Right lobe of liver (tissue), 6 donors: ENCODE results near the gene FMNL1. TPM values are rescaled to one million over a fixed set of nuclear protein-coding genes. Genes with fewer than 3 reads are reported as not detected.

Experiments used
- ATAC-seq, 4 donors: fragments of 200-7000 bp; cut with Tn5 transposase; one replicate each; pipeline ENCODE4 v1.9.1; 2020; ENCODE audit warnings: mild to moderate bottlenecking in 4 of 4, moderate library complexity in 4 of 4
- DNase-seq, 3 donors: peaks; one replicate each; pipeline ENCODE4 v3.0.0-alpha.2; 2020
- H3K27ac ChIP-seq, 3 donors: fragments of 200-600 bp; one replicate each; pipeline ENCODE4 v1.8.0; 2022
- H3K27me3 ChIP-seq, 2 donors: fragments of 200-600 bp; one replicate each; pipeline ENCODE4 v1.8.0; 2022
- H3K36me3 ChIP-seq, 4 donors: fragments of 200-600 bp; sonication (generic) in 1 of 4; one replicate each; pipeline versions ENCODE4 v1.5.1 to v1.8.0; 2017 to 2022; ENCODE audit warnings: control low read depth in 1 of 4
- H3K4me1 ChIP-seq, 4 donors: fragments of 200-600 bp; sonication (generic) in 1 of 4; one replicate each; pipeline versions ENCODE4 v1.5.1 to v1.8.0; 2017 to 2022; ENCODE audit warnings: control low read depth in 1 of 4
- H3K4me3 ChIP-seq, 3 donors: fragments of 200-600 bp; one replicate each; pipeline ENCODE4 v1.8.0; 2022
- H3K9me3 ChIP-seq, 4 donors: fragments of 200-600 bp; sonication (generic) in 1 of 4; one replicate each; pipeline versions ENCODE4 v1.5.1 to v1.8.0; 2017 to 2022; ENCODE audit warnings: control low read depth in 1 of 4
- CTCF ChIP-seq, 4 donors: fragments of 200-600 bp in 3 of 4; fragments of 450-650 bp in 1 of 4; IDR thresholded peaks; one replicate each; pipeline versions ENCODE4 v1.5.1 to v1.8.0; 2016 to 2022; ENCODE audit warnings: antibody characterized with exemption in 4 of 4, mild to moderate bottlenecking in 2 of 4
- POLR2A ChIP-seq: fragments of 450-650 bp; IDR thresholded peaks from one replicate; pipeline ENCODE4 v1.6.1; 2017; ENCODE audit warnings: antibody characterized with exemption, mild to moderate bottlenecking
- WGBS: methylation state at CpG from one replicate; pipeline ENCODE4 v1.1.6; 2018; ENCODE audit warnings: low coverage, low lambda C conversion rate; ENCODE audit not compliant: insufficient coverage; ENCODE audit errors: missing lambda C conversion rate; 5-methylcytosine and 5-hydroxymethylcytosine counted together
- intact Hi-C, 2 donors: fragments of 100-400 bp; cut with DNase I; formaldehyde crosslinking; loops; one replicate each; pipeline versions ENCODE4 v1.11.2 to v1.14.1; 2022
- total RNA-seq, 6 experiments: library from RNA; depleted of rRNA in 2 of 6; stranded (reverse); fragments of >200 nt in 2 of 6; fragmentation: NEBNext Ultra II Directional in 3 of 6; extraction: Animal tissue kit (Norgen Biotek cat#: 25700) in 3 of 6; gene quantifications; one replicate each; pipeline versions ENCODE4 v1.1.0 to v1.2.4, GENCODE V29; 2016 to 2023
- donor health status: DM: no; HTN: yes; CAD: no.
- donor health status: DM: no; HTN: no; CAD: no.
- donor health status: DM: no; HTN: no; CAD: no.
- donor health status: DM: no; HTN: yes; CAD: no.
- donor health status: DM: no; HTN: yes; CAD: no.

FMNL1 gene
- total RNA-seq, 6 experiments from 2014 or later: 3.7 to 10.0 (median 5.1) TPM

- H3K4me3 ChIP-seq: no peak overlapping the region
- H3K9me3 ChIP-seq: no peaks in the 10 kb centered on the region
- TF ChIP-seq POLR2A (no peak), CTCF (IDR thresholded peaks at IDR 0.05) (no peak)
- H3K27ac ChIP-seq: peak overlapping the region in 2 of 3 donors; percentile 36 to 44
- 21% methylated on average over 3 of the region's 16 CpGs for WGBS
- ATAC-seq: peak; percentile 75 to 84 (median 78)
- no peaks in the 10 kb centered on the region for H3K27me3 ChIP-seq
- H3K36me3 ChIP-seq: peaks cover 4 to 45% (median 14%) of the 10 kb centered on the region in 4 donors
- intact Hi-C loops: no loop called here
- peaks cover 0 to 45% (median 24%) of the 10 kb centered on the region in 4 donors for H3K4me1 ChIP-seq
- peak; percentile 81 for DNase-seq
Observed at GRCh38 chr17:45273551-45273957, 51.9 kb downstream of the FMNL1 start.

GRCh38 chr17:45274033-45274432 is 52.3 kb downstream of the FMNL1 start:
- peaks cover 0 to 45% (median 25%) of the 10 kb centered on the region in 4 donors for H3K4me1 ChIP-seq
- ATAC-seq (peak; percentile 29 to 58 (median 46)), DNase-seq (peak in 2 of 3 donors; percentile 61 to 73)
- intact Hi-C loops: no loop called here
- TF ChIP-seq CTCF (IDR thresholded peaks at IDR 0.05): no peak
- no peak for TF ChIP-seq POLR2A
- H3K4me3 ChIP-seq: no peak overlapping the region
- H3K27ac ChIP-seq: peak overlapping the region in 2 of 3 donors; percentile 36 to 44
- WGBS: no CpG with 5 or more reads among the region's 5 CpGs
- no peaks in the 10 kb centered on the region for H3K27me3 ChIP-seq
- H3K36me3 ChIP-seq: peaks cover 4 to 40% (median 13%) of the 10 kb centered on the region in 4 donors
- no peaks in the 10 kb centered on the region for H3K9me3 ChIP-seq

- Histone ChIP-seq H3K27ac (no peak overlapping the region), H3K36me3 (peaks cover 0 to 21% (median under 1%) of the 10 kb centered on the region in 4 donors), H3K4me3 (no peak overlapping the region), H3K9me3 (no peaks in the 10 kb centered on the region), H3K27me3 (no peaks in the 10 kb centered on the region), H3K4me1 (peaks cover 0 to 45% (median 25%) of the 10 kb centered on the region in 4 donors)
- intact Hi-C loops: no loop called here
- 100% methylated on average over 3 of the region's 6 CpGs for WGBS
- no peak for ATAC-seq
- no peak for DNase-seq
- TF ChIP-seq POLR2A (no peak), CTCF (IDR thresholded peaks at IDR 0.05) (no peak)
Observed at GRCh38 chr17:45276031-45276430, 54.3 kb downstream of the FMNL1 start.

GRCh38 chr17:45277216-45277849 is 55.6 kb downstream of the FMNL1 start:
- Histone ChIP-seq H3K4me1 (peaks cover 0 to 45% (median 20%) of the 10 kb centered on the region in 4 donors), H3K36me3 (peaks cover 0 to 12% (median under 1%) of the 10 kb centered on the region in 4 donors), H3K27ac (peak overlapping the region; percentile 36 to 56 (median 48)), H3K27me3 (no peaks in the 10 kb centered on the region), H3K9me3 (no peaks in the 10 kb centered on the region), H3K4me3 (no peak overlapping the region)
- DNase-seq (peak; percentile 90 to 95 (median 93)), ATAC-seq (peak; percentile 64 to 78 (median 77))
- TF ChIP-seq POLR2A (no peak), CTCF (IDR thresholded peaks at IDR 0.05) (peak; percentile 79 to 87 (median 83))
- intact Hi-C loops: no loop called here
- 16% methylated on average over 16 of the region's 16 CpGs for WGBS
